SJSA1 (cell line): ENCODE results near the gene MCEE. TPM values are rescaled to one million over a fixed set of nuclear protein-coding genes. Genes with fewer than 3 reads are reported as not detected.
A peak's percentile ranks its signal among the peaks of the same experiment; 100 is the strongest.
"Not testable (repeated sequence)": the region's sequence is repeated elsewhere in the genome, so short reads cannot be mapped to it uniquely, and the experiment has no call there.

Experiments
- DNase-seq, 2 experiments: peaks; one replicate each; pipeline ENCODE4 v3.0.0-alpha.2; 2015 to 2020; ENCODE audit warnings: low spot score in 2 of 2, low read depth in 1 of 2
- H3K27ac ChIP-seq: fragments of 250-450 bp; sonication (Bioruptor Pico); 2 replicates; pipeline ENCODE4 v1.5.1; 2020; ENCODE audit warnings: mild to moderate bottlenecking, moderate library complexity
- H3K27me3 ChIP-seq: fragments of 250-450 bp; sonication (Bioruptor Pico); replicated peaks from 2 replicates; pipeline ENCODE4 v1.5.1; 2020; ENCODE audit warnings: mild to moderate bottlenecking, moderate library complexity
- H3K36me3 ChIP-seq: fragments of 250-450 bp; sonication (Bioruptor Pico); 2 replicates; pipeline ENCODE4 v1.5.1; 2020; ENCODE audit warnings: mild to moderate bottlenecking
- H3K4me1 ChIP-seq: fragments of 250-450 bp; sonication (Bioruptor Pico); replicated peaks from 2 replicates; pipeline ENCODE4 v1.6.1; 2021; ENCODE audit warnings: mild to moderate bottlenecking
- H3K4me3 ChIP-seq: fragments of 250-450 bp; sonication (Bioruptor Pico); 2 replicates; pipeline ENCODE4 v1.5.1; 2020; ENCODE audit warnings: mild to moderate bottlenecking
- H3K9me3 ChIP-seq: fragments of 250-450 bp; sonication (Bioruptor Pico); replicated peaks from 2 replicates; pipeline ENCODE4 v1.5.1; 2020; ENCODE audit warnings: mild to moderate bottlenecking
- total RNA-seq: library from RNA; depleted of rRNA; stranded (reverse); fragments of >200 nt; shearing (Covaris generic); gene quantifications from 2 replicates; pipeline ENCODE4 v1.2.3, GENCODE V29; 2014

The MCEE gene
- total RNA-seq, 1 experiment from 2014 or later: 9.6 TPM

DNA sequence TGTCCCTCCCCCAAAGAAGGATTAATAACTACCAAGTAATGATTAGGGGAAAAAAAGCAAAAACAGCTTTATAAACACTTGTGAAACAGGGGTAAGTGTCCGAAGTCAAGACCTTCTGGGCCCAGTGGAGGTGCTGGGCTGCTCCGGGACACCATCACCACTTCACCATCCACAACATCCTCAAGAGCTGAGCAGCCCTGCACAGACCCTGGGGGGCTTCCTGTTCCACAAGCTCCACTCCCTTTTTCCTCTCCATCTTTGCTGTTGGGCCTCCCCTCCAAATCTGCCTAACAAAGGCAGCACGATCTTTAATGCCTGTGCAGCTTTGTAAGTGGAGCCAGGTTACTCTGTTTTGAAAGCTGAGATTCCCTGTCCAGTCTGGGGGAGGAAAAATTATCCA, 46.7 kb downstream of the MCEE start:
- not testable (repeated sequence) for H3K4me3 ChIP-seq

DNA sequence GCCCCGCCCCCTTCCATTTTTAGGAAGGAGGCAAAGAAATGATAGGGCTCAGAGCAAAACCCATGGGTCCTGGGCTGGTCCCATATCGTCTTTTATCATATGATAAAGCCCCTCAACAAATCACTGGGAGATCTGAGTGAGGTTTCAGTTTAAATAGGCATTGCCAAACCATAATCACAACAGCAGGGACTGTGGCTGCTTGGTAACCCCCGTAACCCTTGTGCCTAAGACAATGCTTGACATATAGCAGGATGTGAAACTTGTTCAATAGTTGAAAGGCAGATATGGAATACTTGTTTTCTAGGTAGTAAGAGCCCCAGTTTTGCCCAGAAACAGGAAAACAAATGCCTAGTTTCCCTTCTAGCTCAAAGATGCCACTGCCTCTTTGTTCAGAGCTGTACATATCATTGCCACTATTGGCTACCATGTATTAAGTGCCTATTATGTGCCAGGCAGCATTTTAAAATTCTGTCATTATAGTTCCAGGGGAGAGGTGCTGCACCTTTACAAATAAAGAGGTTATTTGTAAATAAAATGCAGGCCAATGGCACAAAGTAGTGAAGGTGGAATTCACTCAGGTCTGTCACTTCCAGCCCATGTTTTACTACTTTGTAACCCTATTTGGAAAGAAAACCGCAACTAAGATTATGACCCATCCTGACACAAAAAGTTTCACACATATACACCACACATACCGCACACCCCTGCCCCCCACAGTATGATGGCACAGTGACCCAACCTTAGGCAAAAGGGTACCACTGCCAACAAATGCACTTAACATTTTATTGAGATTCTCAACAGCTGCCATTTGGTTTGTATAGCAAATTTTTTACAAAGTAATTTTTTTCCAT, 47.4 kb downstream of the MCEE start:
- H3K4me3 ChIP-seq: no peak overlapping the region
- no peaks in the 10 kb centered on the region for H3K9me3 ChIP-seq
- H3K4me1 ChIP-seq: peaks cover 4% of the 10 kb centered on the region; the same call in 1 of the 2 replicates
- H3K27me3 ChIP-seq: peaks cover 7% of the 10 kb centered on the region; the same call in 1 of the 2 replicates
- H3K27ac ChIP-seq: no peak overlapping the region
- no peak for DNase-seq
- peaks cover 15% of the 10 kb centered on the region for H3K36me3 ChIP-seq

More for the DNA sequence above, 46.7 kb downstream of the MCEE start:
- not testable (repeated sequence) for H3K27me3 ChIP-seq, DNase-seq, H3K27ac ChIP-seq, H3K36me3 ChIP-seq, H3K4me1 ChIP-seq, H3K9me3 ChIP-seq

GRCh38 chr2:71078624-71079023, 51.4 kb downstream of the MCEE start:
- Histone ChIP-seq H3K4me3 (no peak overlapping the region), H3K4me1 (no peaks in the 10 kb centered on the region), H3K36me3 (peaks cover 44% of the 10 kb centered on the region), H3K27ac (no peak overlapping the region), H3K9me3 (no peaks in the 10 kb centered on the region), H3K27me3 (no peaks in the 10 kb centered on the region)
- no peak for DNase-seq

DNA sequence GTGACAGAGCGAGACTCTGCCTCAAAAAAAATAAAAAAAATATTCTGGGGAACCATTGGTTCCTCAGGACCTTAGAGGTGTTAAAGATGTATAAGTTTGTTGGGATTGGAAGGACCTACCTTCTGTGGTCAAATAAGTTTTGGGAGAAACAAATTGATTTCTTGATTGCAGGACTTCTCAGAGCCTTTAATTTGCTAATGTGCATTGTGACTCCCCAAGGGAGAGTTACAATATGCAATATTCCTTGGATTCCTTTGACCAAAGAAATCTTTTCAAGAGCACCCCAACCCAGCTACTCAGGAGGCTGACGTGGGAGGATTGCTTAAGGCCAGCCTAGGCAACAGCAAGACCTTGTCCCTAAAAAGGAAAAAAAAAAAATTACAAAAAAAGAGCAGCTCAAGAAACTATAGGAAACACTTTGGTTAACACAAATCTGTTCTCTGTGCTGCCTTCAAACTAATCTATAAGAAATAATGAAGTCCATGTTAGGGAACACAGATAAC, 55.1 kb downstream of the MCEE start:
- Histone ChIP-seq H3K27me3 (no peaks in the 10 kb centered on the region), H3K9me3 (no peaks in the 10 kb centered on the region), H3K27ac (no peak overlapping the region), H3K4me1 (peaks cover 3% of the 10 kb centered on the region), H3K36me3 (peaks cover 66% of the 10 kb centered on the region), H3K4me3 (no peak overlapping the region)
- no peak for DNase-seq

DNA sequence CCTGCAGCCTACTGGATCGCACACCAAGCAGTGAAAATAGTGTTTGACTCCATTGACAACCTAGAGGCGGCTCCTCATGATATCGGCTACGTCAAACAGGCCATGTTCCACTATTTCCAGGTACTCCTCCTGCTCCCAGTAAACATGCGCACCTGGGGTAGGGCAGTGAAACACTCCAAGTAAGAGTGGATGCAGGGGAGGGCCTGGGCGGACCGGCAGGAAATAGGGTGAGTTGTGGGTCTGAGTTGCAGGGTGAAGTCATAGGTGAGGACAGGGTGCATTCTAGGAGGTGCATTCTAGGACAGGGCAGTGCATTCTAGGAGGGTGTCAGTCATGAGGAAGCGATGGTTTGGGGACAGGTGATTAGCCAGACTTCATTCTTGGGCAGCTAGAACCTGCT, 56.6 kb downstream of the MCEE start:
- Histone ChIP-seq H3K27me3 (no peaks in the 10 kb centered on the region), H3K9me3 (no peaks in the 10 kb centered on the region), H3K36me3 (peaks cover 58% of the 10 kb centered on the region), H3K27ac (no peak overlapping the region), H3K4me1 (peaks cover 11% of the 10 kb centered on the region), H3K4me3 (no peak overlapping the region)
- no peak for DNase-seq

GRCh38 chr2:71072492-71072891, 57.5 kb downstream of the MCEE start:
- H3K4me3 ChIP-seq: no peak overlapping the region
- peaks cover 16% of the 10 kb centered on the region for H3K4me1 ChIP-seq
- no peaks in the 10 kb centered on the region for H3K9me3 ChIP-seq
- peaks cover 50% of the 10 kb centered on the region for H3K36me3 ChIP-seq
- no peaks in the 10 kb centered on the region for H3K27me3 ChIP-seq
- DNase-seq: no peak
- no peak overlapping the region for H3K27ac ChIP-seq

- no peaks in the 10 kb centered on the region for H3K9me3 ChIP-seq
- peaks cover 17% of the 10 kb centered on the region for H3K4me1 ChIP-seq
- no peaks in the 10 kb centered on the region for H3K27me3 ChIP-seq
- H3K4me3 ChIP-seq: no peak overlapping the region
- H3K36me3 ChIP-seq: peaks cover 44% of the 10 kb centered on the region
- no peak for DNase-seq
- H3K27ac ChIP-seq: no peak overlapping the region
Observed at GRCh38 chr2:71071681-71072398, 58.2 kb downstream of the MCEE start.

DNA sequence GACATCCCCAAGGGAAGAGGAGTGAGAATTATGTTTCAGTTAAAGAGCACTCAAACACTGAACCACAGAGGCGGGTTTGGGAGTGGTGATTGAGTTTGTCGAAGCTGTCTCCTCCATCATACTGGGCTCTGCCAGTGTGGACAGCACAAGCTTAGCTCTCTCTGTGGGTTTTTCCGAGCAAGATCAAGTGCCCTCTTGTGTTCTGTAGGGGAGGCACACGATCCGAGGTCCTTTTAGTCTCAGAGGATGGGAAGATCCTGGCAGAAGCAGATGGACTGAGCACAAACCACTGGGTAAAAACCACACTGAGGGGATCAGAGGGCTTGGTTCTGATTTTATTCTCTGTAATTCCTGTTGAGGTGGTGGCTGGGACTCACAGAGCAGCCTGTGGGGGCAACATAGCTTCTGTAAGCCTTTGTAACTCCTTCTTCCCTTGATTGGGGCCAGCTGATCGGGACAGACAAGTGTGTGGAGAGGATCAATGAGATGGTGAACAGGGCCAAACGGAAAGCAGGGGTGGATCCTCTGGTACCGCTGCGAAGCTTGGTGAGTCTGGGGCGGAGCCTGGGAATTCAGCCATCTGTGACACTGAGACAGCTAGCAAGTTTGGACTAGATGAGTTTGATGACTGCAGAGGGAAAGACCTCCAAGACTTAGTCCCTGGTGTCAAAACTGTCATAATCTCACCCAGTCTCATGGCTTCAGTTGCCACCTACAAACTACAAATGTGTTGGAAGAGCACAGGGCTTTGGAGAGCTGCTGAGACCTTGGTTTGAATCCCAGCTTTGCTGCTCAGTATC, 59.5 kb downstream of the MCEE start:
- no peaks in the 10 kb centered on the region for H3K9me3 ChIP-seq
- peaks cover 17% of the 10 kb centered on the region for H3K4me1 ChIP-seq
- DNase-seq: no peak
- H3K36me3 ChIP-seq: peaks cover 33% of the 10 kb centered on the region
- no peak overlapping the region for H3K4me3 ChIP-seq
- H3K27ac ChIP-seq: no peak overlapping the region
- H3K27me3 ChIP-seq: no peaks in the 10 kb centered on the region

- Histone ChIP-seq H3K4me3 (peak overlapping the region; percentile 68), H3K36me3 (peaks cover 29% of the 10 kb centered on the region), H3K27me3 (no peaks in the 10 kb centered on the region), H3K9me3 (no peaks in the 10 kb centered on the region), H3K4me1 (peaks cover 17% of the 10 kb centered on the region), H3K27ac (peak overlapping the region; percentile 79; the same call in 1 of the 2 replicates)
- DNase-seq: no peak
Observed at GRCh38 chr2:71069376-71069775, 60.7 kb downstream of the MCEE start.

- Histone ChIP-seq H3K4me3 (peak within 1 kb of the TSS; percentile 68), H3K4me1 (peaks cover 17% of the 10 kb centered on the region), H3K9me3 (no peaks in the 10 kb centered on the region), H3K36me3 (peaks cover 19% of the 10 kb centered on the region), H3K27ac (peak within 1 kb of the TSS; percentile 79), H3K27me3 (no peaks in the 10 kb centered on the region)
- peak; percentile 96 to 99 for DNase-seq
Observed at GRCh38 chr2:71068218-71069035, 61.6 kb downstream of the MCEE start, which contains the start of gene NAGK. TSS of gene NAGK (plus strand) at chr2:71068648. CDS start at chr2:71068684, 36 bp downstream.

DNA sequence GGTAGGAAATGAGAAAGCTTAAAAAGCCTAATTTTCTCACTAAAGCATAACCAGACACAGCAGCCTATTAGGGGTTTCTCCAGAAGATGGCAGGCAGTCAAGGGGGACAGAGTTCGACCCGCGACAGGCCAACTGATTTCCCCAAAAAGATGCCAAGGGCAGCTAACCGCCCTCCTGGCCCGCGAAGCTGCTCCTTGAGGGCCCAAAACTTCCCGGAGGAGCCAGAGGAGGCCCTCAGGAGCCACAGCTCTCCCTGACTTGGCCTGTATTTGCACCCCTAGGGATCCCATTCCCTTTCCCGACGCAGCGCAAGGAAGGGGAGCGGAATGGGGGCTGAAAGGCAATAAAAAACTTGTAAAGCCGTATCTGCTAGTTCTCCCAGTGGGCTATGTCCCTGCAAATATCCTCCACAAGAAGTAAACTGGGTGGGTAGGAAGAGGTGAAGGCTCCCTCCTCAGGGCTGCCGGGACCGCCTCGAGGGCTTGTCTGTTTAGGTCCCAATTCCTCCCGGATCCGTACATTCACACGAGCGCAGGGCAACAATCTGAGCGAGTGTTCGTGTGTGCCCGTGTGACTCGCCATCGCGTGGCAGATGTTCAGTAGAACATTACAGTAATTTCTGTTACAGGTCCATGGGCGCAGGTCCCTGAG, 62.3 kb downstream of the MCEE start:
- H3K9me3 ChIP-seq: no peaks in the 10 kb centered on the region
- peaks cover 17% of the 10 kb centered on the region for H3K4me1 ChIP-seq
- H3K27ac ChIP-seq: peak overlapping the region; percentile 79
- DNase-seq: no peak
- H3K36me3 ChIP-seq: peaks cover 15% of the 10 kb centered on the region
- peak overlapping the region; percentile 68 for H3K4me3 ChIP-seq
- H3K27me3 ChIP-seq: 0 out of 2 replicates have a peak, but pooled peaks cover 3% of the 10 kb centered on the region

GRCh38 chr2:71066856-71067255, 63.2 kb downstream of the MCEE start:
- peaks cover 17% of the 10 kb centered on the region for H3K4me1 ChIP-seq
- peaks cover 10% of the 10 kb centered on the region; the same call in 1 of the 2 replicates for H3K27me3 ChIP-seq
- no peak for DNase-seq
- H3K4me3 ChIP-seq: no peak overlapping the region
- H3K27ac ChIP-seq: no peak overlapping the region
- peaks cover 9% of the 10 kb centered on the region for H3K36me3 ChIP-seq
- H3K9me3 ChIP-seq: no peaks in the 10 kb centered on the region
